Panc1 (cell line): ENCODE measurements around the gene SPATC1L. TPM values are rescaled to one million over a fixed set of nuclear protein-coding genes. Genes with fewer than 3 reads are reported as not detected.

Source experiments
- ATAC-seq: fragments of 200-7000 bp; cut with Tn5 transposase; 2 replicates; pipeline ENCODE4 v1.9.1; 2020; ENCODE audit warnings: mild to moderate bottlenecking, moderate library complexity
- BruUV-seq: library from RNA; stranded (reverse); fragments of 400-500 nt; replicated peaks from 2 replicates; lab custom pipeline; 2021; lab: Mats Ljungman, UMichigan
- CTCF ChIA-PET: fragments of 300-600 bp; sonication (Branson Sonifier 250); formaldehyde crosslinking; loops from one replicate; lab custom pipeline; 2022; ENCODE audit warnings: antibody characterized with exemption; lab: Charles Lee
- POLR2A ChIA-PET: fragments of 300-600 bp; sonication (Branson Sonifier 250); formaldehyde crosslinking; loops from one replicate; lab custom pipeline; 2022; ENCODE audit warnings: antibody characterized with exemption; lab: Charles Lee
- DNase-seq: peaks from one replicate; pipeline ENCODE4 v3.0.0-alpha.2; 2010; ENCODE audit warnings: low read depth, low spot score
- H3K27ac ChIP-seq: 2 replicates; pipeline ENCODE4 v1.5.1; 2011; ENCODE audit warnings: mild to moderate bottlenecking, low read length, inconsistent platforms
- H3K27me3 ChIP-seq: fragments of 200-500 bp; sonication (Bioruptor generic); 2 replicates; pipeline ENCODE4 v1.6.0; 2014; ENCODE audit warnings: low read length, inconsistent platforms; ENCODE audit not compliant: control insufficient read depth, insufficient read depth
- H3K36me3 ChIP-seq: fragments of 200-500 bp; sonication (Bioruptor generic); 2 replicates; pipeline ENCODE4 v1.5.1; 2014; ENCODE audit warnings: inconsistent platforms, mild to moderate bottlenecking, low read length, moderate library complexity; ENCODE audit not compliant: control insufficient read depth, insufficient read depth
- H3K4me1 ChIP-seq: 2 replicates; pipeline ENCODE4 v1.5.1; 2011; ENCODE audit warnings: inconsistent platforms, mild to moderate bottlenecking, low read length, moderate library complexity; ENCODE audit not compliant: control insufficient read depth, insufficient read depth
- H3K4me3 ChIP-seq, 2 experiments: 2 replicates each; pipeline ENCODE4 v1.5.1; 2011 to 2012; ENCODE audit warnings: low read depth in 2 of 2, low read length in 2 of 2, mild to moderate bottlenecking in 2 of 2, inconsistent platforms in 1 of 2, moderate library complexity in 1 of 2
- H3K9me3 ChIP-seq: fragments of 200-500 bp; sonication (Bioruptor generic); 2 replicates; pipeline ENCODE4 v1.5.1; 2014; ENCODE audit warnings: low read depth, mild to moderate bottlenecking, inconsistent platforms, low read length, moderate library complexity; ENCODE audit not compliant: control insufficient read depth, insufficient read depth
- CTCF ChIP-seq: fragments of 450-650 bp; IDR thresholded peaks from 2 replicates; pipeline ENCODE4 v1.5.1; 2017; ENCODE audit warnings: mild to moderate bottlenecking
- POLR2AphosphoS5 ChIP-seq: IDR thresholded peaks from 2 replicates; pipeline ENCODE4 v1.6.1; 2012; ENCODE audit warnings: mild to moderate bottlenecking, low read depth, low read length, moderate library complexity
- REST ChIP-seq, 2 experiments: IDR thresholded peaks; 2 replicates each; pipeline ENCODE4 v1.6.1; 2011 to 2012; ENCODE audit warnings: low read depth in 2 of 2, control low read depth in 1 of 2, low read length in 1 of 2, mild to moderate bottlenecking in 1 of 2, moderate library complexity in 1 of 2; ENCODE audit not compliant: insufficient read depth in 1 of 2
- SIN3A ChIP-seq: IDR thresholded peaks from 2 replicates; pipeline ENCODE4 v1.6.1; 2012; ENCODE audit warnings: low read depth, mild to moderate bottlenecking, low read length, moderate library complexity, borderline replicate concordance; ENCODE audit not compliant: insufficient read depth
- TCF7L2 ChIP-seq: IDR thresholded peaks from 2 replicates; pipeline ENCODE4 v1.6.1; 2011; ENCODE audit warnings: mild to moderate bottlenecking, low read depth, low read length, inconsistent platforms
- in situ Hi-C: cut with HindIII; loops from 2 replicates; pipeline ENCODE4 v1.10.0; 2016; ENCODE audit warnings: low sequenced_read_pairs, low pct_unique_long_range_greater_than_20kb
- intact Hi-C: fragments of 100-400 bp; cut with micrococcal nuclease; formaldehyde crosslinking; loops from one replicate; pipeline ENCODE4 v1.10.0; 2022; ENCODE audit not compliant: unreplicated experiment
- total RNA-seq: library from RNA; stranded (reverse); gene quantifications from one replicate; pipeline ENCODE4 v1.2.1, GENCODE V29; 2021; ENCODE audit not compliant: unreplicated experiment

Gene SPATC1L
- total RNA-seq, 1 experiment from 2014 or later, result 0.26 TPM

GRCh38 chr21:46137908-46138307 is 46.4 kb downstream of the SPATC1L start:
- DNase-seq (no peak), ATAC-seq (no peak)
- H3K9me3 ChIP-seq, result no peaks in the 10 kb centered on the region
- H3K27me3 ChIP-seq, result no peaks in the 10 kb centered on the region
- ChIA-PET CTCF (no interaction called here), POLR2A (interaction anchor here (0.6 kb wide), 1 partner anchor 72 kb away, joined by 23 read pairs; no protein-coding TSS in a partner anchor)
- no peak overlapping the region for H3K4me3 ChIP-seq
- TF ChIP-seq TCF7L2 (no peak), CTCF (no peak)
- H3K36me3 ChIP-seq, result no peaks in the 10 kb centered on the region
- no peak overlapping the region for H3K27ac ChIP-seq
- no peaks in the 10 kb centered on the region for H3K4me1 ChIP-seq
- in situ Hi-C loops (no loop called here), intact Hi-C loops (no loop called here)
- BruUV-seq, result no TSS peak

GRCh38 chr21:46136739-46137349 is 47.4 kb downstream of the SPATC1L start:
- BruUV-seq, result no TSS peak
- POLR2A ChIA-PET, result no interaction called here
- CTCF ChIA-PET, result no interaction called here
- DNase-seq (no peak), ATAC-seq (no peak)
- H3K27ac ChIP-seq, result no peak overlapping the region
- H3K4me1 ChIP-seq, result no peaks in the 10 kb centered on the region
- H3K36me3 ChIP-seq, result no peaks in the 10 kb centered on the region
- no peaks in the 10 kb centered on the region for H3K9me3 ChIP-seq
- in situ Hi-C loops (no loop called here), intact Hi-C loops (no loop called here)
- H3K27me3 ChIP-seq, result no peaks in the 10 kb centered on the region
- no peak overlapping the region for H3K4me3 ChIP-seq
- TF ChIP-seq TCF7L2 (no peak), CTCF (no peak), POLR2AphosphoS5 (no peak), SIN3A (no peak), REST (IDR thresholded peaks at IDR 0.05; ENCODE audit: insufficient read depth in 1 of 2, low read depth in 2 of 2, low read length in 1 of 2) (no peak)
